Stimulated activated CD8-positive, alpha-beta memory T cell treated with anti-CD3 and anti-CD28 coated beads, Interleukin-12 subunit alpha, Interleukin-12 subunit beta, amount 100 ng/mL, for 24 hours (primary cell): Measurements from ENCODE around the gene DPEP2NB.
"Not testable (repeated sequence)": the region's sequence is repeated elsewhere in the genome, so short reads cannot be mapped to it uniquely, and the experiment has no call there.

Experiments used
- DNase-seq: peaks from one replicate; pipeline ENCODE4 v3.0.0-alpha.2; 2020; ENCODE audit errors: extremely low read depth

DPEP2NB gene

GRCh38 chr16:68013440-68013839, 2.3 kb downstream of the DPEP2NB start:
- no peak for DNase-seq

GRCh38 chr16:68009872-68010271, 5.8 kb downstream of the DPEP2NB start:
- not testable (repeated sequence) for DNase-seq

GRCh38 chr16:68009157-68009735, 6.5 kb downstream of the DPEP2NB start:
- DNase-seq = no peak

- no peak for DNase-seq
Measured at GRCh38 chr16:68005786-68006286, 9.9 kb downstream of the DPEP2NB start.

GRCh38 chr16:68005211-68005610, 10.5 kb downstream of the DPEP2NB start:
- DNase-seq = no peak

- DNase-seq = no peak
Measured at GRCh38 chr16:68003031-68003430, 12.7 kb downstream of the DPEP2NB start.

GRCh38 chr16:68000450-68000849, 15.3 kb downstream of the DPEP2NB start:
- no peak for DNase-seq

- no peak for DNase-seq
Measured at GRCh38 chr16:67999985-68000384, 15.7 kb downstream of the DPEP2NB start.

- DNase-seq = not testable (repeated sequence)
Measured at GRCh38 chr16:67998779-67999688, 16.7 kb downstream of the DPEP2NB start, which contains the start of gene DPEP2. TSS of gene DPEP2 (minus strand) at chr16:67999484. CDS start at chr16:67993212, 6,272 bp downstream.

- not testable (repeated sequence) for DNase-seq
Measured at GRCh38 chr16:67998231-67998778, 17.4 kb downstream of the DPEP2NB start.

GRCh38 chr16:67996666-67997065, 19.0 kb downstream of the DPEP2NB start:
- no peak for DNase-seq

GRCh38 chr16:67995423-67995822, 20.3 kb downstream of the DPEP2NB start:
- no peak for DNase-seq

- not testable (repeated sequence) for DNase-seq
Measured at GRCh38 chr16:67994040-67994408, 21.7 kb downstream of the DPEP2NB start.

- DNase-seq = peak; percentile 58
Measured at GRCh38 chr16:67993207-67994039, 22.3 kb downstream of the DPEP2NB start.

- DNase-seq = no peak
Measured at GRCh38 chr16:67992661-67993206, 23.0 kb downstream of the DPEP2NB start.

GRCh38 chr16:67990018-67990386, 25.7 kb downstream of the DPEP2NB start:
- DNase-seq = no peak

GRCh38 chr16:67989322-67990017, 26.2 kb downstream of the DPEP2NB start:
- no peak for DNase-seq

- no peak for DNase-seq
Measured at GRCh38 chr16:67988675-67989074, 27.0 kb downstream of the DPEP2NB start.

GRCh38 chr16:67987460-67988160, 28.1 kb downstream of the DPEP2NB start:
- no peak for DNase-seq

GRCh38 chr16:67986949-67987348, 28.8 kb downstream of the DPEP2NB start:
- DNase-seq = no peak
